Keratinocyte (primary cell): ENCODE data around the gene DDX20. TPM values are rescaled to one million over a fixed set of nuclear protein-coding genes. Genes with fewer than 3 reads are reported as not detected.

Source experiments
- DNase-seq: peaks from one replicate; pipeline ENCODE4 v3.0.0-alpha.2; 2011; ENCODE audit warnings: low read depth, missing footprints, low spot score
- FAIRE-seq: peaks from 2 replicates; lab custom pipeline; 2011; peaks lifted over from hg19 to GRCh38; lab: Jason Lieb, UNC
- H2AFZ ChIP-seq: 2 replicates; pipeline ENCODE4 v1.6.0; 2012; ENCODE audit warnings: low read length, control low read depth, inconsistent platforms; ENCODE audit not compliant: control insufficient read depth
- H3K27ac ChIP-seq: 2 replicates; pipeline ENCODE4 v1.5.1; 2011; ENCODE audit warnings: low read length; ENCODE audit not compliant: control insufficient read depth, insufficient read depth
- H3K27me3 ChIP-seq: 3 replicates; pipeline ENCODE4 v1.6.0; 2011; ENCODE audit warnings: low read length; ENCODE audit not compliant: control insufficient read depth, insufficient read depth; ENCODE audit errors: extremely low read depth
- H3K36me3 ChIP-seq, 2 experiments: 2 replicates in 1 of 2; 3 replicates in 1 of 2; pipeline ENCODE4 v1.5.1; 2011; ENCODE audit warnings: low read length in 2 of 2, mild to moderate bottlenecking in 1 of 2; ENCODE audit not compliant: control insufficient read depth in 2 of 2, insufficient read depth in 2 of 2; ENCODE audit errors: extremely low read depth in 1 of 2
- H3K4me1 ChIP-seq: 3 replicates; pipeline ENCODE4 v1.5.1; 2011; ENCODE audit warnings: low read length; ENCODE audit not compliant: control insufficient read depth, insufficient read depth; ENCODE audit errors: extremely low read depth
- H3K4me2 ChIP-seq: 3 replicates; pipeline ENCODE4 v1.6.0; 2011; ENCODE audit warnings: low read depth, low read length; ENCODE audit not compliant: control insufficient read depth, insufficient read depth; ENCODE audit errors: extremely low read depth
- H3K4me3 ChIP-seq, 3 experiments: fragments of 200-600 bp in 1 of 3; sonication (generic) in 1 of 3; 2 replicates in 2 of 3; 3 replicates in 1 of 3; pipeline ENCODE4 v1.5.1; 2011 to 2016; ENCODE audit warnings: low read length in 3 of 3, mild to moderate bottlenecking in 3 of 3, control low read depth in 2 of 3, inconsistent platforms in 1 of 3, low read depth in 1 of 3, mixed read lengths in 1 of 3, mixed run types in 1 of 3, moderate library complexity in 1 of 3; ENCODE audit not compliant: control insufficient read depth in 2 of 3, insufficient read depth in 2 of 3; ENCODE audit errors: extremely low read depth in 1 of 3
- H3K79me2 ChIP-seq: 2 replicates; pipeline ENCODE4 v1.6.0; 2012; ENCODE audit warnings: low read length; ENCODE audit not compliant: control insufficient read depth, insufficient read depth
- H3K9ac ChIP-seq: 3 replicates; pipeline ENCODE4 v1.6.0; 2011; ENCODE audit warnings: low read length; ENCODE audit not compliant: control insufficient read depth, insufficient read depth; ENCODE audit errors: extremely low read depth
- H3K9me1 ChIP-seq: 3 replicates; pipeline ENCODE4 v1.6.0; 2011; ENCODE audit warnings: low read length; ENCODE audit not compliant: control insufficient read depth, insufficient read depth; ENCODE audit errors: extremely low read depth
- H3K9me3 ChIP-seq: 2 replicates; pipeline ENCODE4 v1.5.1; 2012; ENCODE audit warnings: low read depth, low read length; ENCODE audit not compliant: control insufficient read depth
- H4K20me1 ChIP-seq: 3 replicates; pipeline ENCODE4 v1.6.0; 2011; ENCODE audit warnings: low read length; ENCODE audit not compliant: control insufficient read depth, insufficient read depth; ENCODE audit errors: extremely low read depth
- CTCF ChIP-seq, 3 experiments: IDR thresholded peaks in 1 of 3; conservative IDR thresholded peaks in 1 of 3; optimal IDR thresholded peaks in 1 of 3; 2 replicates in 2 of 3; 3 replicates in 1 of 3; pipeline versions ENCODE3 to v1.5.1; 2011; ENCODE audit warnings: low read length in 3 of 3, mild to moderate bottlenecking in 3 of 3, moderate library complexity in 2 of 3, control low read depth in 1 of 3, inconsistent platforms in 1 of 3; ENCODE audit not compliant: insufficient read depth in 2 of 3; ENCODE audit errors: extremely low read depth in 1 of 3
- EZH2 ChIP-seq: IDR thresholded peaks from one replicate; pipeline ENCODE4 v1.6.1; 2012; ENCODE audit warnings: inconsistent platforms, mild to moderate bottlenecking, low read length, moderate library complexity
- dilution Hi-C: fragments of 300-500 bp; cut with MboI; formaldehyde crosslinking; loops from one replicate; pipeline ENCODE4 v1.7.0; 2020; ENCODE audit warnings: low sequenced_read_pairs; ENCODE audit not compliant: extremely low pct_ligation_motif_present
- polyA plus RNA-seq, 5 experiments: library from polyadenylated mRNA; depleted of rRNA in 3 of 5; stranded (reverse) in 3 of 5; stranded (forward) in 1 of 5; unstranded in 1 of 5; fragments of >200 nt; gene quantifications; 1 replicate in 1 of 5; 2 replicates in 3 of 5; 3 replicates in 1 of 5; pipeline versions ENCODE4 v1.2.1 to v1.2.3, GENCODE V29; 2011 to 2012; ENCODE audit warnings: missing spikeins in 2 of 5, low read depth in 1 of 5, low replicate concordance in 1 of 5

Gene DDX20
- polyA plus RNA-seq, 1 donor (not counting 4 experiments of a cell fraction or from before 2014, with no cell fraction given): 14.8 TPM

- Histone ChIP-seq H3K27me3 (no peaks in the 10 kb centered on the region), H3K27ac (no peak overlapping the region), H3K4me2 (no peak overlapping the region), H3K36me3 (peaks cover 0 to 4% of the 10 kb centered on the region in 2 experiments), H3K9me1 (no peaks in the 10 kb centered on the region), H4K20me1 (no peaks in the 10 kb centered on the region), H3K9ac (no peak overlapping the region), H3K4me1 (peaks cover 15% of the 10 kb centered on the region), H3K79me2 (no peaks in the 10 kb centered on the region), H2AFZ (no peak overlapping the region), H3K9me3 (no peaks in the 10 kb centered on the region), H3K4me3 (no peak overlapping the region)
- TF ChIP-seq CTCF (optimal IDR thresholded peaks at IDR 0.05 in 1 of 3, IDR thresholded peaks at IDR 0.05 in 1 of 3, conservative IDR thresholded peaks at IDR 0.05 in 1 of 3; ENCODE audit: extremely low read depth in 1 of 3, insufficient read depth in 2 of 3, low read length in 3 of 3) (no peak), EZH2 (no peak)
- FAIRE-seq (no peak), DNase-seq (no peak)
- dilution Hi-C loops: no loop called here
Measured at GRCh38 chr1:111716333-111716732, 39.4 kb upstream of the DDX20 start.

GRCh38 chr1:111717450-111717849 lies 38.3 kb upstream of the DDX20 start:
- no peak overlapping the region for H3K9ac ChIP-seq
- no peak overlapping the region for H2AFZ ChIP-seq
- TF ChIP-seq CTCF (optimal IDR thresholded peaks at IDR 0.05 in 1 of 3, IDR thresholded peaks at IDR 0.05 in 1 of 3, conservative IDR thresholded peaks at IDR 0.05 in 1 of 3; ENCODE audit: extremely low read depth in 1 of 3, insufficient read depth in 2 of 3, low read length in 3 of 3): no peak
- TF ChIP-seq EZH2: no peak
- H3K9me1 ChIP-seq: no peaks in the 10 kb centered on the region
- peaks cover 22% of the 10 kb centered on the region for H3K4me1 ChIP-seq
- H3K36me3 ChIP-seq: peaks cover 0 to 4% of the 10 kb centered on the region in 2 experiments
- DNase-seq (no peak), FAIRE-seq (no peak)
- H4K20me1 ChIP-seq: no peaks in the 10 kb centered on the region
- H3K27me3 ChIP-seq: no peaks in the 10 kb centered on the region
- H3K4me2 ChIP-seq: no peak overlapping the region
- no peaks in the 10 kb centered on the region for H3K9me3 ChIP-seq
- H3K79me2 ChIP-seq: no peaks in the 10 kb centered on the region
- H3K4me3 ChIP-seq: no peak overlapping the region
- H3K27ac ChIP-seq: no peak overlapping the region
- dilution Hi-C loops: no loop called here
